ENCODE data around the gene DDI2. TPM values are rescaled to one million over a fixed set of nuclear protein-coding genes. Genes with fewer than 3 reads are reported as not detected.
"Not testable (repeated sequence)": the region's sequence is repeated elsewhere in the genome, so short reads cannot be mapped to it uniquely, and the experiment has no call there.

DDI2 gene
- total RNA-seq, 1 experiment from 2014 or later = 27.0 TPM

DNA sequence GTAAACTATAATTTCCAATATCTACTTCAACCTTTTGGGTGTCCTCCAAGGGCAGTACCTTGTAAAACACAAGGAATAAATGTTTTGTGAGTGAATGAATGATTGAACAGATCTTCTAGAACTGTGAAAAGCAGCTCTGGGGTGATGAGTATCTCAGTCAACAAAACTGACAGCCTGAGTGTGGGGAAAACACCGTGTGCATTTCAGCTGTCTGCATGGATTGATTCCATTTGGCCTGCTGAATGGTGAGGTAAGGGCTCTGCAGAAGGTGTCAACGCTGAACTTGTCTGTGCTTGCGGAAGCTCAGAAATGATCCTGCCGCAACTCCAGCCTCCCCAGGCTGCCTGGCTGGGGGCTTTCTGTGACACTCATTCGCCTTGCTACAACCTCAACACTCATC is 25.0 kb upstream of the DDI2 start:
- H3K4me1 Mint-ChIP-seq (ENCODE audit: low read depth, unreplicated experiment) = no peaks in the 10 kb centered on the region
- no peaks in the 10 kb centered on the region for H3K27me3 Mint-ChIP-seq (ENCODE audit: unreplicated experiment)
- H3K9me3 Mint-ChIP-seq (ENCODE audit: low read depth, unreplicated experiment) = no peaks in the 10 kb centered on the region
- no peaks in the 10 kb centered on the region for H3K36me3 Mint-ChIP-seq (ENCODE audit: insufficient read depth, unreplicated experiment)
- H3K27ac Mint-ChIP-seq (ENCODE audit: unreplicated experiment) = no peak overlapping the region
- H3K4me3 Mint-ChIP-seq (ENCODE audit: low read depth, unreplicated experiment) = no peak overlapping the region
- intact Hi-C loops (cut with micrococcal nuclease; ENCODE audit: unreplicated experiment) = no loop called here
- BruUV-seq (replicated peaks) = no TSS peak
- DNase-seq = no peak
- CTCF ChIA-PET = no interaction called here
- TF ChIP-seq, protein P1, sequence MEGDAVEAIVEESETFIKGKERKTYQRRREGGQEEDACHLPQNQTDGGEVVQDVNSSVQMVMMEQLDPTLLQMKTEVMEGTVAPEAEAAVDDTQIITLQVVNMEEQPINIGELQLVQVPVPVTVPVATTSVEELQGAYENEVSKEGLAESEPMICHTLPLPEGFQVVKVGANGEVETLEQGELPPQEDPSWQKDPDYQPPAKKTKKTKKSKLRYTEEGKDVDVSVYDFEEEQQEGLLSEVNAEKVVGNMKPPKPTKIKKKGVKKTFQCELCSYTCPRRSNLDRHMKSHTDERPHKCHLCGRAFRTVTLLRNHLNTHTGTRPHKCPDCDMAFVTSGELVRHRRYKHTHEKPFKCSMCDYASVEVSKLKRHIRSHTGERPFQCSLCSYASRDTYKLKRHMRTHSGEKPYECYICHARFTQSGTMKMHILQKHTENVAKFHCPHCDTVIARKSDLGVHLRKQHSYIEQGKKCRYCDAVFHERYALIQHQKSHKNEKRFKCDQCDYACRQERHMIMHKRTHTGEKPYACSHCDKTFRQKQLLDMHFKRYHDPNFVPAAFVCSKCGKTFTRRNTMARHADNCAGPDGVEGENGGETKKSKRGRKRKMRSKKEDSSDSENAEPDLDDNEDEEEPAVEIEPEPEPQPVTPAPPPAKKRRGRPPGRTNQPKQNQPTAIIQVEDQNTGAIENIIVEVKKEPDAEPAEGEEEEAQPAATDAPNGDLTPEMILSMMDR (IDR thresholded peaks at IDR 0.05; ENCODE audit: unreplicated experiment) = no peak

DNA sequence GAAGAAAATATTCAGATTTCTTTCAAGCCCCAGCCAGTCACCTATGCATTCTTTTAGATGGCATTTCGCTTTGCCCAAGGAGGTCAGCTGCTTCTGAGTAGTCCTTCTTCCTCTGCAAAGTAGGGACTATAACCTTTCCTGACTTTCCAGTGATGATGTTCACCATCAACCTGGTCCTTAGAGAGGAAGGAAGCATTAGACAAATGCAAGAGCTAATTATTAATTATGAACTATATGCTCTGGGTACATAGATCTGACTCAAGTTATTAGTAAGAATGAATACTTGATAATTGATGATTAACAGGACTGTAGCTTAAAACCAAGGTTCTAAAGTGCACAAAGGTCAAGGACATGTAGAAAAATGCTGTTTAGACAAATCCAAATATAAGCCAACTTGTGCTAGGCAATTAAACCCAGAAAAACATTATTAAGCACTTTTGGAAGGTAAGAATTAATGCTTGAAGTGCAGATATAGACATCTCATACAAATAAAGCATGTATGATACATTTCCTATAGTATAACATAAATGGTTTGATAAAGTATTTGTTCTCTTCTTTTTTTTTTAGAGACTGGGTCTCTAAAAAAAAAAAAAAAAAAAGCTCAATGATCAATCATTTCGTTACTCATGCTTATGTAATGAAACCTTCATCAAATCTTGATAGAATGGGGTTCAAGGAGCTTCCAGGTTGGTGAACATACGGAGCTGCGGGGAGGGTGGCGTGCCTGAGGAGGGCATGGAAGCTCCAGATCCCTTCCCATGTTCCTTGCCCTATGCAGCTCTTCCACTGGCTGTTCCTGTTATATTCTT is 21.2 kb upstream of the DDI2 start:
- no TSS peak for BruUV-seq (replicated peaks)
- Mint-ChIP-seq H3K4me1 (ENCODE audit: low read depth, unreplicated experiment) (no peaks in the 10 kb centered on the region), H3K27me3 (ENCODE audit: unreplicated experiment) (no peaks in the 10 kb centered on the region), H3K27ac (ENCODE audit: unreplicated experiment) (no peak overlapping the region), H3K4me3 (ENCODE audit: low read depth, unreplicated experiment) (no peak overlapping the region), H3K9me3 (ENCODE audit: low read depth, unreplicated experiment) (no peaks in the 10 kb centered on the region), H3K36me3 (ENCODE audit: insufficient read depth, unreplicated experiment) (no peaks in the 10 kb centered on the region)
- intact Hi-C loops (cut with micrococcal nuclease; ENCODE audit: unreplicated experiment) = loop anchor here (5.0 kb wide), 1 partner anchor 146 kb away; the partner anchor contains the start of gene TMEM82
- TF ChIP-seq, protein P1 (IDR thresholded peaks at IDR 0.05; ENCODE audit: unreplicated experiment) = no peak
- CTCF ChIA-PET = no interaction called here
- no peak for DNase-seq

DNA sequence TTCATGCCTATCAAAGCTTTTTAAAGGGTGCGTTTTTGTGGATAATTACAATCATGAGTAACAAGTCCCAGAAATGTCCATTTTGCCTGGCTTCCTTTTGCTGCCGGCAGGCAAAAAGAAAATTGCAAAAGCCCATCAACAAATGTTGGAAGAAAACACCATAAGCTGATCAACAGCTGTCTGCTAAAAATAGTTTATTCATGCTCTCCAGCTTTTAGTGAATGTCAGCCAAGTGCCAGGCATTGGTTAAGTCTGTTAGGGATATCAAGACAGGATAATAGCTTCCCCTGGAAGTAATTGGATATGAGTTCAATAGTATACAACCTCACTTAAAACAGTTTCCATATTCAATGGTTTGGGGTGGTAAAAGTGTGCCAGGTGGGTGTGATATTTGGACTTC is 18.8 kb upstream of the DDI2 start:
- CTCF ChIA-PET = no interaction called here
- no peaks in the 10 kb centered on the region for H3K4me1 Mint-ChIP-seq (ENCODE audit: low read depth, unreplicated experiment)
- H3K9me3 Mint-ChIP-seq (ENCODE audit: low read depth, unreplicated experiment) = no peaks in the 10 kb centered on the region
- no peaks in the 10 kb centered on the region for H3K27me3 Mint-ChIP-seq (ENCODE audit: unreplicated experiment)
- no TSS peak for BruUV-seq (replicated peaks)
- intact Hi-C loops (cut with micrococcal nuclease; ENCODE audit: unreplicated experiment) = loop anchor here (5.0 kb wide), 1 partner anchor 144 kb away; the partner anchor contains the start of gene TMEM82
- H3K4me3 Mint-ChIP-seq (ENCODE audit: low read depth, unreplicated experiment) = no peak overlapping the region
- TF ChIP-seq, protein P1 (IDR thresholded peaks at IDR 0.05; ENCODE audit: unreplicated experiment) = no peak
- H3K36me3 Mint-ChIP-seq (ENCODE audit: insufficient read depth, unreplicated experiment) = peaks cover 12% of the 10 kb centered on the region
- DNase-seq = no peak
- H3K27ac Mint-ChIP-seq (ENCODE audit: unreplicated experiment) = no peak overlapping the region

DNA sequence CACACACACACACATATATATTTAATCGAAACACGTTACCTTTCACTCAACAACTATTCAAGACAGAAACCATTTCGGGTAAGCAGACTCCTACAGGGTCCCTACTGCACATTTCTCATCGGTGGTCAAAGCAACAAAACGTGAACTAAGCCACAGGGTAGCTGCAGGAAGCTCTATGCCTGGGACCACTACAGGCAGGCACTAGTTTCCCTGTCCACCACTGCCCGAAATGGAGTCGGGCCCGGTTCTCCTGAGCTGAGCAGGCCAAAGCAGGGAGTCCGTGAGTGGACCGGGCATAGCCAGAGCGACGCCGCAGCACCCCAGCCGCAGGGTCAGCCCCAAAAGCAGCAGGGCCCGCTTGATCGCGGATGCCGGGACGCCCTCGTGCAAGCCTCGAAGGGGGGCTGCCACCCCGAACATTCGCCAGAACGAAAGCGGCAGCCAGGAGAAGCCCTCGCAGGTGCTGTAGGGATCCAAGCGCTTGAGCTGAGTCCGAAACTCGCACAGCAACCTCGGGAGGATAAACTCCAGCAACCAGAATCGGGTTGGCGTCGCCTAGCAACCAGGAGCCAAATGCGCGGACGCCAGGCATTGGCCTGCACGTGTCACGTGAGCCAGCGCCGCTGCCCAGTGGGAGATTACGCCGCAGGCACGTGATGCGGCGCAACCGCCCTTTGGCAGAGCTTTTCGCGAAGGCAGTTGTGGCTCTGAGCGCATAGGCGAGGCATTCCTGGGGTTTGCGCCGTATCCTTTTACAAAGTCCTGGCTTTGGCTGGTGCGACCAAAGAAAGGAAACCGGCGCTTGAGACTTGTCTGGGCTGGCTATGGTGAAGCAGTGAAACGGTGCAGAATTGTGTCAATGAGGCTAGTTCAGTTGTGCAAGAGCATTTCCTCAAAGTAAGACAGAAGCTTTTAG is 13.9 kb upstream of the DDI2 start:
- CTCF ChIA-PET = interaction anchor here (0.7 to 1.4 kb wide), 3 partner anchors 15 to 252 kb away, joined by 3 to 6 read pairs (median 4); no protein-coding TSS in a partner anchor
- peak; percentile 88 for DNase-seq
- intact Hi-C loops (cut with micrococcal nuclease; ENCODE audit: unreplicated experiment) = no loop called here
- Mint-ChIP-seq H3K4me1 (ENCODE audit: low read depth, unreplicated experiment) (no peaks in the 10 kb centered on the region), H3K4me3 (ENCODE audit: low read depth, unreplicated experiment) (peak overlapping the region; percentile 79), H3K27ac (ENCODE audit: unreplicated experiment) (peak overlapping the region; percentile 90), H3K36me3 (ENCODE audit: insufficient read depth, unreplicated experiment) (peaks cover 18% of the 10 kb centered on the region), H3K9me3 (ENCODE audit: low read depth, unreplicated experiment) (no peaks in the 10 kb centered on the region), H3K27me3 (ENCODE audit: unreplicated experiment) (no peaks in the 10 kb centered on the region)
- TF ChIP-seq, protein P1 (IDR thresholded peaks at IDR 0.05; ENCODE audit: unreplicated experiment) = no peak
- TSS peak; percentile 85 for BruUV-seq (replicated peaks)

DNA sequence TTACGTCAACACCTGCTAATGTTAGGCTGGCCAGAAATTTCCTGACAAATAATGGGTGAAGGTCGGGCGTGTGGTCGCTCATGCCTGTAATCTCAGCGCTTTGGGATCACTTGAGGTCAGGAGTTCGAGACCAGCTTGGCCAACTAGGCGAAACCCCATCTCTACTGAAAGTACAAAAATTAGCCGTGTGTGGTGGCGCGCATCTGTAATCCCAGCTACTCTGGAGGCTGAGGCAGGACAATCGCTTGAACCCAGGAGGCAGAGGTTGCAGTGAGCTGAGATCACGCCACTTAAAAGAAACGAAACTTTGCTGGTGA is 13.3 kb upstream of the DDI2 start:
- Mint-ChIP-seq H3K27ac (ENCODE audit: unreplicated experiment) (peak overlapping the region; percentile 90), H3K36me3 (ENCODE audit: insufficient read depth, unreplicated experiment) (peaks cover 18% of the 10 kb centered on the region), H3K4me3 (ENCODE audit: low read depth, unreplicated experiment) (peak overlapping the region; percentile 79)
- DNase-seq; H3K9me3 Mint-ChIP-seq (ENCODE audit: low read depth, unreplicated experiment); intact Hi-C loops (cut with micrococcal nuclease; ENCODE audit: unreplicated experiment); H3K4me1 Mint-ChIP-seq (ENCODE audit: low read depth, unreplicated experiment); BruUV-seq (replicated peaks); H3K27me3 Mint-ChIP-seq (ENCODE audit: unreplicated experiment): not testable (repeated sequence)
- CTCF ChIA-PET = interaction anchor here (0.9 to 1.4 kb wide), 2 partner anchors 15 to 25 kb away, joined by 3 to 4 read pairs; no protein-coding TSS in a partner anchor

DNA sequence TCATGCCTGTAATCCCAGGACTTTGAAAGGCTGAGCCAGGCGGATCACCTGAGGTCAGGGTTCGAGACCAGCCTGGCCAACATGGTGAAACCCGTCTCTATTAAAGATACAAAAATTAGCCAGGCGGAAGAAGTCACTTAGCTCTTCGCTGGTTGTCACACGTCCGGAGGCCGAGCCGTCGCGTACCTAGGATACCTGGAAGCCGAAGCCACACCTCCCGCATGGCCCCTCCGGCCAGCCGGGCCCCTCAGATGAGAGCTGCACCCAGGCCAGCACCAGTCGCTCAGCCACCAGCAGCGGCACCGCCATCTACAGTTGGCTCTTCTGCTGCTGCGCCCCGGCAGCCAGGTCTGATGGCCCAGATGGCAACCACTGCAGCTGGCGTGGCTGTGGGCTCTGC is 12.9 kb upstream of the DDI2 start:
- H3K4me3 Mint-ChIP-seq (ENCODE audit: low read depth, unreplicated experiment); H3K27me3 Mint-ChIP-seq (ENCODE audit: unreplicated experiment); H3K4me1 Mint-ChIP-seq (ENCODE audit: low read depth, unreplicated experiment); CTCF ChIA-PET; intact Hi-C loops (cut with micrococcal nuclease; ENCODE audit: unreplicated experiment); H3K9me3 Mint-ChIP-seq (ENCODE audit: low read depth, unreplicated experiment); H3K27ac Mint-ChIP-seq (ENCODE audit: unreplicated experiment); BruUV-seq (replicated peaks); DNase-seq: not testable (repeated sequence)
- H3K36me3 Mint-ChIP-seq (ENCODE audit: insufficient read depth, unreplicated experiment) = peaks cover 18% of the 10 kb centered on the region

Data from Calu3 (cell line).